GM23338 (cell line): ENCODE measurements around the gene ABO. TPM values are rescaled to one million over a fixed set of nuclear protein-coding genes. Genes with fewer than 3 reads are reported as not detected.

ENCODE experiments used
- ATAC-seq: fragments of 200-7000 bp; cut with Tn5 transposase; 3 replicates; pipeline ENCODE4 v1.9.1; 2020
- DNase-seq: peaks from one replicate; pipeline ENCODE4 v3.0.0-alpha.2; 2015; ENCODE audit warnings: low spot score
- H2AFZ ChIP-seq: fragments of 200-600 bp; sonication (generic); 2 replicates; pipeline ENCODE4 v1.8.0; 2016; ENCODE audit warnings: antibody characterized with exemption, mild to moderate bottlenecking, moderate library complexity
- H3F3A ChIP-seq: fragments of 200-600 bp; sonication (generic); replicated peaks from 2 replicates; pipeline ENCODE4 v1.8.0; 2017; ENCODE audit warnings: antibody characterized with exemption, mixed run types, low read depth
- H3K27ac ChIP-seq: fragments of 200-600 bp; sonication (generic); 2 replicates; pipeline ENCODE4 v1.6.1; 2016; ENCODE audit warnings: low read depth
- H3K27me3 ChIP-seq: fragments of 200-600 bp; sonication (generic); 2 replicates; pipeline ENCODE4 v1.8.0; 2016; ENCODE audit warnings: mild to moderate bottlenecking, mixed run types, moderate library complexity; ENCODE audit not compliant: insufficient read depth
- H3K36me3 ChIP-seq: fragments of 200-600 bp; sonication (generic); 2 replicates; pipeline ENCODE4 v1.8.0; 2016; ENCODE audit warnings: mild to moderate bottlenecking; ENCODE audit not compliant: insufficient read depth
- H3K4me1 ChIP-seq: fragments of 200-600 bp; sonication (generic); 2 replicates; pipeline ENCODE4 v1.8.0; 2016; ENCODE audit warnings: mild to moderate bottlenecking, moderate library complexity; ENCODE audit not compliant: insufficient read depth
- H3K4me2 ChIP-seq: fragments of 200-600 bp; sonication (generic); 2 replicates; pipeline ENCODE4 v1.7.1; 2017; ENCODE audit warnings: mixed run types
- H3K4me3 ChIP-seq: fragments of 200-600 bp; sonication (generic); 2 replicates; pipeline ENCODE4 v1.6.1; 2016; ENCODE audit warnings: mixed run types
- H3K79me2 ChIP-seq: fragments of 200-600 bp; sonication (generic); replicated peaks from 2 replicates; pipeline ENCODE4 v1.8.0; 2017; ENCODE audit warnings: mild to moderate bottlenecking; ENCODE audit not compliant: insufficient read depth
- H3K9me2 ChIP-seq: fragments of 200-600 bp; sonication (generic); 2 replicates; pipeline ENCODE4 v1.8.0; 2017; ENCODE audit not compliant: insufficient read depth
- H4K20me1 ChIP-seq: fragments of 200-600 bp; sonication (generic); replicated peaks from 2 replicates; pipeline ENCODE4 v1.8.0; 2017; ENCODE audit warnings: mild to moderate bottlenecking; ENCODE audit not compliant: insufficient read depth
- H3K27ac Mint-ChIP-seq: 2 replicates; pipeline ENCODE4 v1.8.0; 2020; ENCODE audit warnings: inconsistent platforms, mild to moderate bottlenecking, moderate library complexity, mixed read lengths
- H3K27me3 Mint-ChIP-seq: 3 replicates; pipeline ENCODE4 v1.8.0; 2022; ENCODE audit warnings: low read depth, mild to moderate bottlenecking, moderate library complexity, mixed read lengths, inconsistent platforms; ENCODE audit not compliant: insufficient read depth, poor library complexity
- H3K36me3 Mint-ChIP-seq: 3 replicates; pipeline ENCODE4 v1.8.0; 2021; ENCODE audit warnings: low read depth, mild to moderate bottlenecking, inconsistent platforms, moderate library complexity, mixed read lengths
- H3K4me1 Mint-ChIP-seq: 3 replicates; pipeline ENCODE4 v1.8.0; 2020; ENCODE audit warnings: mild to moderate bottlenecking, inconsistent platforms, mixed read lengths
- H3K4me3 Mint-ChIP-seq: 3 replicates; pipeline ENCODE4 v1.8.0; 2021; ENCODE audit warnings: moderate library complexity, mild to moderate bottlenecking, inconsistent platforms, mixed read lengths
- H3K9me3 Mint-ChIP-seq: 3 replicates; pipeline ENCODE4 v1.8.0; 2020; ENCODE audit warnings: moderate library complexity, mild to moderate bottlenecking, inconsistent platforms, mixed read lengths
- EZH2 ChIP-seq: fragments of 200-600 bp; sonication (generic); IDR thresholded peaks from one replicate; pipeline ENCODE4 v1.8.0; 2017; ENCODE audit warnings: antibody characterized with exemption, mild to moderate bottlenecking, low read depth; ENCODE audit not compliant: unreplicated experiment
- EZH2phosphoT487 ChIP-seq: fragments of 200-600 bp; sonication (generic); IDR thresholded peaks from one replicate; pipeline ENCODE4 v1.8.1; 2018; ENCODE audit warnings: antibody characterized with exemption; ENCODE audit not compliant: unreplicated experiment
- POLR2AphosphoS5 ChIP-seq: IDR thresholded peaks from 2 replicates; pipeline ENCODE4 v1.6.1; 2016; ENCODE audit warnings: antibody characterized with exemption, low read depth
- ZNF331 ChIP-seq: fragments of 250-450 bp; sonication (Bioruptor Pico); IDR thresholded peaks from 2 replicates; pipeline ENCODE4 v1.5.0; 2020; ENCODE audit warnings: low read depth, mild to moderate bottlenecking, moderate library complexity
- polyA plus RNA-seq: library from polyadenylated mRNA; unstranded; fragments of >200 nt; fragmentation: Nextera tagmentation; extraction: Ambion mirVana; gene quantifications from 2 replicates; pipeline ENCODE4 v1.2.1, GENCODE V29; 2016
- total RNA-seq: library from RNA; depleted of rRNA; stranded (reverse); fragments of >200 nt; shearing (Covaris generic); gene quantifications from 2 replicates; pipeline ENCODE4 v1.2.3, GENCODE V29; 2014
- TF ChIP-seq, protein P1 (sequence below): IDR thresholded peaks from one replicate; pipeline ENCODE4 v1.6.1; 2018; ENCODE audit warnings: antibody characterized with exemption; ENCODE audit not compliant: unreplicated experiment
- TF ChIP-seq, protein P2 (sequence below): fragments of 250-450 bp; sonication (Bioruptor Pico); IDR thresholded peaks from 2 replicates; pipeline ENCODE4 v1.5.0; 2020; ENCODE audit warnings: mild to moderate bottlenecking, moderate library complexity

The ABO gene
- total and polyA plus RNA-seq, 2 experiments from 2014 or later = 0.28 to 0.34 TPM

DNA sequence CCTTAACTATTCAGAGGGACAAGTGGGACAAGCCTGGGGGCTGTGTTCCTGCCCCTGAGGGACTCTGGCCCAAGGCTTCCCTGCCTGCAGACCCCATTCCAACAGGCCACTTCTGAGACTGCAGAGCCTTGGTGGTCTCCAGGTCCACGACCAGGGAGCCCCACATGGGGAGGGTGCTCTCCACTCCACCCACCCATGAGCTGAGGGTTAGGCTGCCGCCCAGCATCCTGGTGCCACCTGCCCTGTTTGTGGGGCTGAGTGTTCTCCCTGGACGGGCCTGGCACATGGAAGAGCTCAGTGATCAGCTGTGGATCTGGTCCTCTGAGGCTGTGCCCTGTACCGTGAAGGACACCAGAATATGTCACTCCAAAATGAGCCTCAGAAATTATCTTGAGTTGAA lies 2.5 kb upstream of the ABO start:
- Histone ChIP-seq H3K9me2 (no peaks in the 10 kb centered on the region; the same call in 1 of the 2 replicates), H3K27ac (no peak overlapping the region), H3K36me3 (no peaks in the 10 kb centered on the region), H3K4me1 (no peaks in the 10 kb centered on the region), H3K27me3 (peaks cover 63% of the 10 kb centered on the region), H3K4me3 (no peak overlapping the region), H3F3A (0 out of 2 replicates have a peak, but pooled peaks cover 3% of the 10 kb centered on the region), H3K79me2 (no peaks in the 10 kb centered on the region), H4K20me1 (no peaks in the 10 kb centered on the region), H2AFZ (no peak overlapping the region), H3K4me2 (no peak overlapping the region)
- Mint-ChIP-seq H3K27me3 (peaks cover 51% of the 10 kb centered on the region), H3K4me3 (no peak overlapping the region), H3K36me3 (peaks cover 6% of the 10 kb centered on the region; the same call in 1 of the 3 replicates), H3K4me1 (no peaks in the 10 kb centered on the region; the same call in 2 of the 3 replicates), H3K27ac (no peak overlapping the region), H3K9me3 (peaks cover 35% of the 10 kb centered on the region)
- TF ChIP-seq, protein P1, sequence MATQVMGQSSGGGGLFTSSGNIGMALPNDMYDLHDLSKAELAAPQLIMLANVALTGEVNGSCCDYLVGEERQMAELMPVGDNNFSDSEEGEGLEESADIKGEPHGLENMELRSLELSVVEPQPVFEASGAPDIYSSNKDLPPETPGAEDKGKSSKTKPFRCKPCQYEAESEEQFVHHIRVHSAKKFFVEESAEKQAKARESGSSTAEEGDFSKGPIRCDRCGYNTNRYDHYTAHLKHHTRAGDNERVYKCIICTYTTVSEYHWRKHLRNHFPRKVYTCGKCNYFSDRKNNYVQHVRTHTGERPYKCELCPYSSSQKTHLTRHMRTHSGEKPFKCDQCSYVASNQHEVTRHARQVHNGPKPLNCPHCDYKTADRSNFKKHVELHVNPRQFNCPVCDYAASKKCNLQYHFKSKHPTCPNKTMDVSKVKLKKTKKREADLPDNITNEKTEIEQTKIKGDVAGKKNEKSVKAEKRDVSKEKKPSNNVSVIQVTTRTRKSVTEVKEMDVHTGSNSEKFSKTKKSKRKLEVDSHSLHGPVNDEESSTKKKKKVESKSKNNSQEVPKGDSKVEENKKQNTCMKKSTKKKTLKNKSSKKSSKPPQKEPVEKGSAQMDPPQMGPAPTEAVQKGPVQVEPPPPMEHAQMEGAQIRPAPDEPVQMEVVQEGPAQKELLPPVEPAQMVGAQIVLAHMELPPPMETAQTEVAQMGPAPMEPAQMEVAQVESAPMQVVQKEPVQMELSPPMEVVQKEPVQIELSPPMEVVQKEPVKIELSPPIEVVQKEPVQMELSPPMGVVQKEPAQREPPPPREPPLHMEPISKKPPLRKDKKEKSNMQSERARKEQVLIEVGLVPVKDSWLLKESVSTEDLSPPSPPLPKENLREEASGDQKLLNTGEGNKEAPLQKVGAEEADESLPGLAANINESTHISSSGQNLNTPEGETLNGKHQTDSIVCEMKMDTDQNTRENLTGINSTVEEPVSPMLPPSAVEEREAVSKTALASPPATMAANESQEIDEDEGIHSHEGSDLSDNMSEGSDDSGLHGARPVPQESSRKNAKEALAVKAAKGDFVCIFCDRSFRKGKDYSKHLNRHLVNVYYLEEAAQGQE = no peak
- no peak for TF ChIP-seq EZH2phosphoT487
- TF ChIP-seq, protein P2, sequence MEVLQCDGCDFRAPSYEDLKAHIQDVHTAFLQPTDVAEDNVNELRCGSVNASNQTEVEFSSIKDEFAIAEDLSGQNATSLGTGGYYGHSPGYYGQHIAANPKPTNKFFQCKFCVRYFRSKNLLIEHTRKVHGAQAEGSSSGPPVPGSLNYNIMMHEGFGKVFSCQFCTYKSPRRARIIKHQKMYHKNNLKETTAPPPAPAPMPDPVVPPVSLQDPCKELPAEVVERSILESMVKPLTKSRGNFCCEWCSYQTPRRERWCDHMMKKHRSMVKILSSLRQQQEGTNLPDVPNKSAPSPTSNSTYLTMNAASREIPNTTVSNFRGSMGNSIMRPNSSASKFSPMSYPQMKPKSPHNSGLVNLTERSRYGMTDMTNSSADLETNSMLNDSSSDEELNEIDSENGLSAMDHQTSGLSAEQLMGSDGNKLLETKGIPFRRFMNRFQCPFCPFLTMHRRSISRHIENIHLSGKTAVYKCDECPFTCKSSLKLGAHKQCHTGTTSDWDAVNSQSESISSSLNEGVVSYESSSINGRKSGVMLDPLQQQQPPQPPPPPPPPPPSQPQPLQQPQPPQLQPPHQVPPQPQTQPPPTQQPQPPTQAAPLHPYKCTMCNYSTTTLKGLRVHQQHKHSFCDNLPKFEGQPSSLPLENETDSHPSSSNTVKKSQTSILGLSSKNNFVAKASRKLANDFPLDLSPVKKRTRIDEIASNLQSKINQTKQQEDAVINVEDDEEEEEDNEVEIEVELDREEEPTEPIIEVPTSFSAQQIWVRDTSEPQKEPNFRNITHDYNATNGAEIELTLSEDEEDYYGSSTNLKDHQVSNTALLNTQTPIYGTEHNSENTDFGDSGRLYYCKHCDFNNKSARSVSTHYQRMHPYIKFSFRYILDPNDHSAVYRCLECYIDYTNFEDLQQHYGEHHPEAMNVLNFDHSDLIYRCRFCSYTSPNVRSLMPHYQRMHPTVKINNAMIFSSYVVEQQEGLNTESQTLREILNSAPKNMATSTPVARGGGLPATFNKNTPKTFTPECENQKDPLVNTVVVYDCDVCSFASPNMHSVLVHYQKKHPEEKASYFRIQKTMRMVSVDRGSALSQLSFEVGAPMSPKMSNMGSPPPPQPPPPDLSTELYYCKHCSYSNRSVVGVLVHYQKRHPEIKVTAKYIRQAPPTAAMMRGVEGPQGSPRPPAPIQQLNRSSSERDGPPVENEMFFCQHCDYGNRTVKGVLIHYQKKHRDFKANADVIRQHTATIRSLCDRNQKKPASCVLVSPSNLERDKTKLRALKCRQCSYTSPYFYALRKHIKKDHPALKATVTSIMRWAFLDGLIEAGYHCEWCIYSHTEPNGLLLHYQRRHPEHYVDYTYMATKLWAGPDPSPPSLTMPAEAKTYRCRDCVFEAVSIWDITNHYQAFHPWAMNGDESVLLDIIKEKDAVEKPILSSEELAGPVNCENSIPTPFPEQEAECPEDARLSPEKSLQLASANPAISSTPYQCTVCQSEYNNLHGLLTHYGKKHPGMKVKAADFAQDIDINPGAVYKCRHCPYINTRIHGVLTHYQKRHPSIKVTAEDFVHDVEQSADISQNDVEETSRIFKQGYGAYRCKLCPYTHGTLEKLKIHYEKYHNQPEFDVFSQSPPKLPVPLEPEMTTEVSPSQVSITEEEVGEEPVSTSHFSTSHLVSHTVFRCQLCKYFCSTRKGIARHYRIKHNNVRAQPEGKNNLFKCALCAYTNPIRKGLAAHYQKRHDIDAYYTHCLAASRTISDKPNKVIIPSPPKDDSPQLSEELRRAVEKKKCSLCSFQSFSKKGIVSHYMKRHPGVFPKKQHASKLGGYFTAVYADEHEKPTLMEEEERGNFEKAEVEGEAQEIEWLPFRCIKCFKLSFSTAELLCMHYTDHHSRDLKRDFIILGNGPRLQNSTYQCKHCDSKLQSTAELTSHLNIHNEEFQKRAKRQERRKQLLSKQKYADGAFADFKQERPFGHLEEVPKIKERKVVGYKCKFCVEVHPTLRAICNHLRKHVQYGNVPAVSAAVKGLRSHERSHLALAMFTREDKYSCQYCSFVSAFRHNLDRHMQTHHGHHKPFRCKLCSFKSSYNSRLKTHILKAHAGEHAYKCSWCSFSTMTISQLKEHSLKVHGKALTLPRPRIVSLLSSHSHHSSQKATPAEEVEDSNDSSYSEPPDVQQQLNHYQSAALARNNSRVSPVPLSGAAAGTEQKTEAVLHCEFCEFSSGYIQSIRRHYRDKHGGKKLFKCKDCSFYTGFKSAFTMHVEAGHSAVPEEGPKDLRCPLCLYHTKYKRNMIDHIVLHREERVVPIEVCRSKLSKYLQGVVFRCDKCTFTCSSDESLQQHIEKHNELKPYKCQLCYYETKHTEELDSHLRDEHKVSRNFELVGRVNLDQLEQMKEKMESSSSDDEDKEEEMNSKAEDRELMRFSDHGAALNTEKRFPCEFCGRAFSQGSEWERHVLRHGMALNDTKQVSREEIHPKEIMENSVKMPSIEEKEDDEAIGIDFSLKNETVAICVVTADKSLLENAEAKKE (CRISPR knock-in tag) = no peak
- no peak for TF ChIP-seq ZNF331 (CRISPR knock-in tag)
- no peak for TF ChIP-seq EZH2
- no peak for TF ChIP-seq POLR2AphosphoS5
- no peak for ATAC-seq
- DNase-seq = no peak
